ENCODE results near the gene CEMIP. TPM values are rescaled to one million over a fixed set of nuclear protein-coding genes. Genes with fewer than 3 reads are reported as not detected.

Gene CEMIP
- total and polyA plus RNA-seq, 12 donors = 0.01 to 1.9 (median 0.23) TPM; not detected in 1

GRCh38 chr15:80831192-80831591 is 52.0 kb downstream of the CEMIP start:
- WGBS, 2 donors = 94 to 95% methylated on average over 7 of the region's 7 CpGs
- H3K4me3 ChIP-seq = no peak overlapping the region

GRCh38 chr15:80831606-80832224 is 52.5 kb downstream of the CEMIP start:
- intact Hi-C loops (cut with DNase I) = no loop called here
- ATAC-seq = no peak

More at GRCh38 chr15:80831192-80831591, 52.0 kb downstream of the CEMIP start:
- Histone ChIP-seq H3K9me3 (no peaks in the 10 kb centered on the region), H3K4me1 (no peaks in the 10 kb centered on the region), H3K27me3 (no peaks in the 10 kb centered on the region), H3K36me3 (no peaks in the 10 kb centered on the region), H3K27ac (no peak overlapping the region)
- ATAC-seq (no peak), DNase-seq (no peak)
- no peak for TF ChIP-seq CTCF (IDR thresholded peaks at IDR 0.05)
- intact Hi-C loops (cut with DNase I) = no loop called here

GRCh38 chr15:80832686-80833085 is 53.5 kb downstream of the CEMIP start:
- no peak for ATAC-seq
- 40 to 44% methylated on average over 3 of the region's 3 CpGs for WGBS, 2 donors
- Histone ChIP-seq H3K27ac (no peak overlapping the region), H3K9me3 (no peaks in the 10 kb centered on the region), H3K4me1 (no peaks in the 10 kb centered on the region), H3K27me3 (peaks cover 0 to 8% (median 0%) of the 10 kb centered on the region in 7 donors), H3K36me3 (no peaks in the 10 kb centered on the region), H3K4me3 (no peak overlapping the region)
- no peak for DNase-seq
- TF ChIP-seq CTCF (IDR thresholded peaks at IDR 0.05) = no peak
- intact Hi-C loops (cut with DNase I) = no loop called here

More at GRCh38 chr15:80831606-80832224, 52.5 kb downstream of the CEMIP start:
- H3K4me3 ChIP-seq = no peak overlapping the region
- 79 to 81% methylated on average over 7 of the region's 7 CpGs for WGBS, 2 donors
- no peak overlapping the region for H3K27ac ChIP-seq
- no peak for DNase-seq
- no peaks in the 10 kb centered on the region for H3K9me3 ChIP-seq
- TF ChIP-seq CTCF (IDR thresholded peaks at IDR 0.05) = no peak
- no peaks in the 10 kb centered on the region for H3K36me3 ChIP-seq
- H3K27me3 ChIP-seq = no peaks in the 10 kb centered on the region
- no peaks in the 10 kb centered on the region for H3K4me1 ChIP-seq

- ATAC-seq = no peak
- DNase-seq = no peak
- no peaks in the 10 kb centered on the region for H3K36me3 ChIP-seq
- no peaks in the 10 kb centered on the region for H3K9me3 ChIP-seq
- 87 to 96% methylated on average over 2 of the region's 2 CpGs for WGBS, 2 donors
- no peak for TF ChIP-seq CTCF (IDR thresholded peaks at IDR 0.05)
- no peak overlapping the region for H3K27ac ChIP-seq
- H3K4me3 ChIP-seq = no peak overlapping the region
- H3K27me3 ChIP-seq = peaks cover 0 to 20% (median 0%) of the 10 kb centered on the region in 7 donors
- intact Hi-C loops (cut with DNase I) = no loop called here
- H3K4me1 ChIP-seq = no peaks in the 10 kb centered on the region
Measured at GRCh38 chr15:80834402-80834801, 55.2 kb downstream of the CEMIP start.

Measured in heart right ventricle (tissue), 16 donors.